Body of pancreas (tissue), 4 donors: ENCODE results near the gene PLCB2. TPM values are rescaled to one million over a fixed set of nuclear protein-coding genes. Genes with fewer than 3 reads are reported as not detected.
A peak's percentile ranks its signal among the peaks of the same experiment; 100 is the strongest.

ENCODE experiments used
- ATAC-seq: fragments of 150-250 bp; one replicate; pipeline ENCODE4 v1.9.1; 2016
- DNase-seq, 4 donors: peaks; one replicate each; pipeline ENCODE4 v3.0.0-alpha.2; 2019
- H3K27ac ChIP-seq, 4 donors: fragments of 200-600 bp; sonication (generic); 1 replicate in 3 of 4; 2 replicates in 1 of 4; pipeline versions ENCODE4 v1.5.1 to v1.6.1; 2016 to 2019; ENCODE audit warnings: mild to moderate bottlenecking in 1 of 4, mixed read lengths in 1 of 4, moderate library complexity in 1 of 4
- H3K27me3 ChIP-seq, 2 donors: fragments of 200-600 bp; sonication (generic); one replicate each; pipeline ENCODE4 v1.6.0; 2016; ENCODE audit warnings: mild to moderate bottlenecking in 1 of 2
- H3K36me3 ChIP-seq, 2 donors: fragments of 200-600 bp; sonication (generic); replicated peaks in 1 of 2; 2 replicates each; pipeline ENCODE4 v1.5.1; 2016; ENCODE audit warnings: low read depth in 2 of 2; ENCODE audit not compliant: insufficient read depth in 1 of 2
- H3K4me1 ChIP-seq: fragments of 200-600 bp; sonication (generic); one replicate; pipeline ENCODE4 v1.6.0; 2016
- H3K4me3 ChIP-seq, 2 donors: fragments of 200-600 bp; sonication (generic); 1 replicate in 1 of 2; 2 replicates in 1 of 2; pipeline ENCODE4 v1.5.1; 2016 to 2019
- H3K9me3 ChIP-seq, 3 donors: fragments of 200-600 bp; sonication (generic); 1 replicate in 2 of 3; 2 replicates in 1 of 3; pipeline ENCODE4 v1.5.1; 2016
- CTCF ChIP-seq, 7 experiments: fragments of 450-650 bp in 4 of 7; fragments of 200-600 bp in 3 of 7; sonication (generic) in 3 of 7; IDR thresholded peaks; one replicate each; pipeline ENCODE4 v1.5.1; 2016 to 2019; ENCODE audit warnings: antibody characterized with exemption in 7 of 7
- POLR2A ChIP-seq, 3 donors: fragments of 450-650 bp; IDR thresholded peaks; one replicate each; pipeline ENCODE4 v1.6.1; 2016; ENCODE audit warnings: antibody characterized with exemption in 3 of 3, mild to moderate bottlenecking in 2 of 3
- WGBS, 2 donors: methylation state at CpG; one replicate each; pipeline ENCODE4 v1.1.5; 2017; 5-methylcytosine and 5-hydroxymethylcytosine counted together
- intact Hi-C: fragments of 100-400 bp; cut with DNase I; formaldehyde crosslinking; loops from one replicate; pipeline ENCODE4 v1.15.1; 2023
- total RNA-seq, 2 donors: library from RNA; depleted of rRNA; stranded (reverse); fragments of >200 nt; gene quantifications; one replicate each; pipeline ENCODE4 v1.1.0, GENCODE V29; 2016

Gene PLCB2
- total RNA-seq, 2 donors from 2014 or later = 3.1 to 4.6 TPM

- DNase-seq (no peak), ATAC-seq (no peak)
- Histone ChIP-seq H3K27me3 (no peaks in the 10 kb centered on the region), H3K4me3 (no peak overlapping the region), H3K27ac (no peak overlapping the region), H3K4me1 (peaks cover 54% of the 10 kb centered on the region), H3K36me3 (no peaks in the 10 kb centered on the region), H3K9me3 (no peaks in the 10 kb centered on the region)
- 84 to 86% methylated on average over 7 of the region's 7 CpGs for WGBS, 2 donors
- TF ChIP-seq CTCF (IDR thresholded peaks at IDR 0.05) (no peak), POLR2A (IDR thresholded peaks at IDR 0.05) (no peak)
- intact Hi-C loops = no loop called here
These were observed 23.9 kb upstream of the PLCB2 start for GRCh38 chr15:40331637-40332036.

DNA sequence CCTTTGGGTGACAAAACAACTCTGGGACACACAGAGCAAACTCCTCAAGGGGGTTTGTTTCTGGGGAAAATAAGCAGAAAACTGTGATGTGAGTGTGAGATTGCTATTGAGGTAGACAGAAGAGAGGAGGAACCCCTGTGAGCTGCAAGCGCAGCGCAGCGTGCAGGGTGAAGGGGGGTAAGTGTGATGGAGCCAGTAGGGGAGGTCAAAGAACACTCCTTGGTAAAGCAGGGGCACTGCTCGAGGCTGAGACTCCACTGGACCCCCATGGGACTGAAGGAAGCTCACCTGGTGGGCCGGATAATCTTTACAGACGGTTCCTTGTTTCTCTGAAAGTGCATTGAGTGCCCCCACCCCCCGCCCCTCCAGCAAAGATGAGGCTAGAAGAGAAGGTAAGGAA is 23.3 kb upstream of the PLCB2 start:
- ATAC-seq (no peak), DNase-seq (no peak)
- Histone ChIP-seq H3K27ac (peak overlapping the region in 1 of 4 donors; percentile 47), H3K36me3 (no peaks in the 10 kb centered on the region), H3K4me1 (peaks cover 52% of the 10 kb centered on the region), H3K9me3 (no peaks in the 10 kb centered on the region), H3K4me3 (no peak overlapping the region), H3K27me3 (no peaks in the 10 kb centered on the region)
- intact Hi-C loops = no loop called here
- TF ChIP-seq CTCF (IDR thresholded peaks at IDR 0.05) (no peak), POLR2A (IDR thresholded peaks at IDR 0.05) (no peak)
- 87 to 88% methylated on average over 7 of the region's 7 CpGs for WGBS, 2 donors

DNA sequence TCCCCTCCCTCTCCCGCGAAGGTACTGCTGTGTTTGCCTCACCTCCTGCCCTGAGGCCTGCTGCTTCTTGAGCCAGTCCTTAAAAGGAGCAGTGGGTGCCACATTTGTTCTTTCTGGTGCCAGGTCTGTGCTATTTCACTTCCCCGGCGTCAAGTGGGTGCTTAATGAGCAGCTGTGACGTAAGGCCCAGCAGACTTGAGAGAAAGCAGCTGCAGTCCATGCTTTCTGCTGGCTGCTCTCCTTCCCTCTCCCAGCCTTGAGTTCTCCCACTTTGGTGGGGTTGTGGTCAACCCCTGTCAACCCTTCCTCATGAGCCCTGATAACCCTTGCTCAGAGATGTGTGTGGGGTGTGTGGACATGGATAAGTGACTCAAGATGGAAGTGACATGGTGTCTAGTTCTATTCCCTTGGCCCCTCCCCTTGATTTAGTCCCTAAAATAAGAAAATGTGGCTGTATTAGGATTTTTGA is 22.7 kb upstream of the PLCB2 start:
- H3K27me3 ChIP-seq = no peaks in the 10 kb centered on the region
- H3K36me3 ChIP-seq = no peaks in the 10 kb centered on the region
- peak overlapping the region in 2 of 4 donors; percentile 33 to 47 for H3K27ac ChIP-seq
- no peaks in the 10 kb centered on the region for H3K9me3 ChIP-seq
- whole genome bisulfite sequencing, 2 donors = 60% methylated on average over 5 of the region's 5 CpGs
- intact Hi-C loops = no loop called here
- peak; percentile 41 for ATAC-seq
- TF ChIP-seq POLR2A (IDR thresholded peaks at IDR 0.05) (peak in 1 of 3 donors; percentile 31), CTCF (IDR thresholded peaks at IDR 0.05) (no peak)
- no peak overlapping the region for H3K4me3 ChIP-seq
- peaks cover 52% of the 10 kb centered on the region for H3K4me1 ChIP-seq
- DNase-seq = peak in 1 of 4 donors; percentile 66

GRCh38 chr15:40329804-40330203 is 22.1 kb upstream of the PLCB2 start:
- Histone ChIP-seq H3K4me3 (no peak overlapping the region), H3K27me3 (no peaks in the 10 kb centered on the region), H3K9me3 (no peaks in the 10 kb centered on the region), H3K27ac (peak overlapping the region in 2 of 4 donors; percentile 33 to 47), H3K36me3 (no peaks in the 10 kb centered on the region), H3K4me1 (peaks cover 52% of the 10 kb centered on the region)
- DNase-seq (no peak), ATAC-seq (no peak)
- TF ChIP-seq CTCF (IDR thresholded peaks at IDR 0.05) = no peak
- TF ChIP-seq POLR2A (IDR thresholded peaks at IDR 0.05) = no peak
- WGBS, 2 donors = 82 to 85% methylated on average over 7 of the region's 7 CpGs
- intact Hi-C loops = no loop called here

- intact Hi-C loops = no loop called here
- no peak overlapping the region for H3K27ac ChIP-seq
- WGBS, 2 donors = 71 to 80% methylated on average over 5 of the region's 5 CpGs
These were observed 21.0 kb upstream of the PLCB2 start for GRCh38 chr15:40328751-40329150.

More at GRCh38 chr15:40328751-40329150, 21.0 kb upstream of the PLCB2 start:
- Histone ChIP-seq H3K27me3 (no peaks in the 10 kb centered on the region), H3K36me3 (no peaks in the 10 kb centered on the region), H3K4me3 (no peak overlapping the region), H3K4me1 (peaks cover 47% of the 10 kb centered on the region), H3K9me3 (no peaks in the 10 kb centered on the region)
- ATAC-seq = no peak
- TF ChIP-seq POLR2A (IDR thresholded peaks at IDR 0.05) = no peak
- no peak for TF ChIP-seq CTCF (IDR thresholded peaks at IDR 0.05)
- no peak for DNase-seq
